GM12864 (cell line): Measurements from ENCODE around the gene DSG4.

Experiments
- DNase-seq: peaks from one replicate; pipeline ENCODE4 v3.0.0-alpha.2; 2011; ENCODE audit warnings: low read depth
- H3K4me3 ChIP-seq: 2 replicates; pipeline ENCODE4 v1.5.1; 2011; ENCODE audit warnings: mild to moderate bottlenecking, low read depth, low read length, control low read depth
- CTCF ChIP-seq: IDR thresholded peaks from 2 replicates; pipeline ENCODE4 v1.5.1; 2011; ENCODE audit warnings: low read depth, mild to moderate bottlenecking, moderate library complexity, low read length, control low read depth, inconsistent platforms; ENCODE audit errors: missing control alignments

Gene DSG4

GRCh38 chr18:31430554-31430953 lies 54.0 kb downstream of the DSG4 start:
- no peak for DNase-seq
- no peak overlapping the region for H3K4me3 ChIP-seq
- no peak for TF ChIP-seq CTCF

- no peak for TF ChIP-seq CTCF
- DNase-seq, result no peak
- no peak overlapping the region for H3K4me3 ChIP-seq
These were observed 55.7 kb downstream of the DSG4 start for GRCh38 chr18:31432316-31432715.

- H3K4me3 ChIP-seq, result no peak overlapping the region
- TF ChIP-seq CTCF, result no peak
- DNase-seq, result no peak
These were observed 60.2 kb downstream of the DSG4 start for GRCh38 chr18:31436825-31437224.

- no peak overlapping the region for H3K4me3 ChIP-seq
- no peak for TF ChIP-seq CTCF
- no peak for DNase-seq
These were observed 61.8 kb downstream of the DSG4 start for GRCh38 chr18:31438402-31438801.

- TF ChIP-seq CTCF, result no peak
- DNase-seq, result no peak
- no peak overlapping the region for H3K4me3 ChIP-seq
These were observed 63.3 kb downstream of the DSG4 start for GRCh38 chr18:31439807-31440325.

GRCh38 chr18:31440787-31441186 lies 64.2 kb downstream of the DSG4 start:
- no peak for DNase-seq
- H3K4me3 ChIP-seq, result no peak overlapping the region
- TF ChIP-seq CTCF, result no peak

GRCh38 chr18:31441493-31441892 lies 64.9 kb downstream of the DSG4 start:
- no peak for TF ChIP-seq CTCF

More at GRCh38 chr18:31441493-31441892, 64.9 kb downstream of the DSG4 start:
- DNase-seq, result no peak
- H3K4me3 ChIP-seq, result no peak overlapping the region
